Panc1 (cell line): ENCODE data around the gene METTL23. TPM values are rescaled to one million over a fixed set of nuclear protein-coding genes. Genes with fewer than 3 reads are reported as not detected.

Source experiments
- ATAC-seq: fragments of 200-7000 bp; cut with Tn5 transposase; 2 replicates; pipeline ENCODE4 v1.9.1; 2020; ENCODE audit warnings: mild to moderate bottlenecking, moderate library complexity
- BruUV-seq: library from RNA; stranded (reverse); fragments of 400-500 nt; replicated peaks from 2 replicates; lab custom pipeline; 2021; lab: Mats Ljungman, UMichigan
- CTCF ChIA-PET: fragments of 300-600 bp; sonication (Branson Sonifier 250); formaldehyde crosslinking; loops from one replicate; lab custom pipeline; 2022; ENCODE audit warnings: antibody characterized with exemption; lab: Charles Lee
- POLR2A ChIA-PET: fragments of 300-600 bp; sonication (Branson Sonifier 250); formaldehyde crosslinking; loops from one replicate; lab custom pipeline; 2022; ENCODE audit warnings: antibody characterized with exemption; lab: Charles Lee
- DNase-seq: peaks from one replicate; pipeline ENCODE4 v3.0.0-alpha.2; 2010; ENCODE audit warnings: low read depth, low spot score
- H3K27ac ChIP-seq: 2 replicates; pipeline ENCODE4 v1.5.1; 2011; ENCODE audit warnings: mild to moderate bottlenecking, low read length, inconsistent platforms
- H3K27me3 ChIP-seq: fragments of 200-500 bp; sonication (Bioruptor generic); 2 replicates; pipeline ENCODE4 v1.6.0; 2014; ENCODE audit warnings: low read length, inconsistent platforms; ENCODE audit not compliant: control insufficient read depth, insufficient read depth
- H3K36me3 ChIP-seq: fragments of 200-500 bp; sonication (Bioruptor generic); 2 replicates; pipeline ENCODE4 v1.5.1; 2014; ENCODE audit warnings: inconsistent platforms, mild to moderate bottlenecking, low read length, moderate library complexity; ENCODE audit not compliant: control insufficient read depth, insufficient read depth
- H3K4me1 ChIP-seq: 2 replicates; pipeline ENCODE4 v1.5.1; 2011; ENCODE audit warnings: inconsistent platforms, mild to moderate bottlenecking, low read length, moderate library complexity; ENCODE audit not compliant: control insufficient read depth, insufficient read depth
- H3K4me3 ChIP-seq, 2 experiments: 2 replicates each; pipeline ENCODE4 v1.5.1; 2011 to 2012; ENCODE audit warnings: low read depth in 2 of 2, low read length in 2 of 2, mild to moderate bottlenecking in 2 of 2, inconsistent platforms in 1 of 2, moderate library complexity in 1 of 2
- H3K9me3 ChIP-seq: fragments of 200-500 bp; sonication (Bioruptor generic); 2 replicates; pipeline ENCODE4 v1.5.1; 2014; ENCODE audit warnings: low read depth, mild to moderate bottlenecking, inconsistent platforms, low read length, moderate library complexity; ENCODE audit not compliant: control insufficient read depth, insufficient read depth
- CTCF ChIP-seq: fragments of 450-650 bp; IDR thresholded peaks from 2 replicates; pipeline ENCODE4 v1.5.1; 2017; ENCODE audit warnings: mild to moderate bottlenecking
- POLR2AphosphoS5 ChIP-seq: IDR thresholded peaks from 2 replicates; pipeline ENCODE4 v1.6.1; 2012; ENCODE audit warnings: mild to moderate bottlenecking, low read depth, low read length, moderate library complexity
- REST ChIP-seq, 2 experiments: IDR thresholded peaks; 2 replicates each; pipeline ENCODE4 v1.6.1; 2011 to 2012; ENCODE audit warnings: low read depth in 2 of 2, control low read depth in 1 of 2, low read length in 1 of 2, mild to moderate bottlenecking in 1 of 2, moderate library complexity in 1 of 2; ENCODE audit not compliant: insufficient read depth in 1 of 2
- SIN3A ChIP-seq: IDR thresholded peaks from 2 replicates; pipeline ENCODE4 v1.6.1; 2012; ENCODE audit warnings: low read depth, mild to moderate bottlenecking, low read length, moderate library complexity, borderline replicate concordance; ENCODE audit not compliant: insufficient read depth
- TCF7L2 ChIP-seq: IDR thresholded peaks from 2 replicates; pipeline ENCODE4 v1.6.1; 2011; ENCODE audit warnings: mild to moderate bottlenecking, low read depth, low read length, inconsistent platforms
- in situ Hi-C: cut with HindIII; loops from 2 replicates; pipeline ENCODE4 v1.10.0; 2016; ENCODE audit warnings: low sequenced_read_pairs, low pct_unique_long_range_greater_than_20kb
- intact Hi-C: fragments of 100-400 bp; cut with micrococcal nuclease; formaldehyde crosslinking; loops from one replicate; pipeline ENCODE4 v1.10.0; 2022; ENCODE audit not compliant: unreplicated experiment
- total RNA-seq: library from RNA; stranded (reverse); gene quantifications from one replicate; pipeline ENCODE4 v1.2.1, GENCODE V29; 2021; ENCODE audit not compliant: unreplicated experiment

The METTL23 gene
- total RNA-seq, 1 experiment from 2014 or later: 42.8 TPM

GRCh38 chr17:76714822-76715495, 11.7 kb upstream of the METTL23 start:
- TF ChIP-seq SIN3A (no peak), CTCF (peak; percentile 95)
- DNase-seq (no peak), ATAC-seq (no peak)
- ChIA-PET POLR2A (no interaction called here), CTCF (interaction anchor here (0.7 kb wide), 1 partner anchor 212 kb away, joined by 3 read pairs; no protein-coding TSS in a partner anchor)
- Histone ChIP-seq H3K27me3 (no peaks in the 10 kb centered on the region), H3K9me3 (no peaks in the 10 kb centered on the region), H3K4me3 (no peak overlapping the region), H3K4me1 (peaks cover 11% of the 10 kb centered on the region), H3K36me3 (peaks cover 8% of the 10 kb centered on the region; the same call in 1 of the 2 replicates), H3K27ac (no peak overlapping the region)
- in situ Hi-C loops: no loop called here
- no TSS peak for BruUV-seq
- intact Hi-C loops: no loop called here

DNA sequence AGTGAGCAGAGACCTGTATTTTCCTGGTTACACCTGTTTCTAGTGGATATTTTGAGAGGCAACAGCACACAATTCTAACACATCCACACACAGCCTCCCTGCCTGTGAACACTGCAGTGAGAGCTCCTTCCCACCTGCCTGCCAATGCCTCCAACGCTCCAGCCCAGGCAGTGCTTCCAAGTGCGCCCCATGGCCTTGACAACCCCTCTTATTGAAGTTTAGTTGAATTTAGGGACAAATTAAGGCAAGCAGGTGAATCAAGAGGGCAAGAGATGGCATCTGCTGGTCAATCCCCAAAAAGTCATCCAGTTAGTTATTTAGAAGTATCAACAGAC, 11.2 kb upstream of the METTL23 start:
- ATAC-seq: no peak
- intact Hi-C loops: no loop called here
- in situ Hi-C loops: no loop called here
- ChIA-PET POLR2A (no interaction called here), CTCF (no interaction called here)
- peaks cover 8% of the 10 kb centered on the region; the same call in 1 of the 2 replicates for H3K36me3 ChIP-seq
- no TSS peak for BruUV-seq
- H3K27ac ChIP-seq: no peak overlapping the region
- H3K4me3 ChIP-seq: no peak overlapping the region
- peaks cover 11% of the 10 kb centered on the region for H3K4me1 ChIP-seq
- DNase-seq: no peak
- H3K9me3 ChIP-seq: no peaks in the 10 kb centered on the region
- TF ChIP-seq REST (IDR thresholded peaks at IDR 0.05; ENCODE audit: insufficient read depth in 1 of 2, low read depth in 2 of 2, low read length in 1 of 2): no peak
- TF ChIP-seq SIN3A: no peak
- no peak for TF ChIP-seq CTCF
- no peak for TF ChIP-seq TCF7L2
- TF ChIP-seq POLR2AphosphoS5: no peak
- no peaks in the 10 kb centered on the region for H3K27me3 ChIP-seq
